ENCODE measurements around the gene CNTNAP5.
A peak's percentile ranks its signal among the peaks of the same experiment; 100 is the strongest.

The CNTNAP5 gene

GRCh38 chr2:124450481-124450880, 425.4 kb downstream of the CNTNAP5 start:
- in situ Hi-C loops (cut with HindIII; ENCODE audit: low pct_ligation_motif_present, low sequenced_read_pairs): no loop called here

DNA sequence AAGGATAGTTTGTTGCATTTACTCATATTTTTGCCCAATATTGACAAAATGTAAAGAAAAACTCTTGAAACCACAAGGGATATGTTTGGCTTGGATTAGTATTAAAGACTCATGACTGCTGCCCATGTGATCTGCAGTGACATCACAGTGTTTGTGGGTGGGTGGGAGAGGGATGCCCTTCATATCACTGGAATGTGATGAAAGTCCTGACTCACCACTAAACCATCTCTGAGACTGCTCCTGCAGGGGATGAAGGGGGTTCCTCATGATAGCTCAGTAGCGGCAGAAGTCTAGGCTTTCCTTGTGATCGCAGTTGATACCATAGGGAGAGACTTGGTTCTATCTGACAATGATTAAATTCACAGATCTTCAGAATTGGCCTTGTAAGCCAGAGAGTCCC, 451.2 kb downstream of the CNTNAP5 start:
- peak; percentile 55 for DNase-seq
- Histone ChIP-seq H3K36me3 (replicated peaks) (no peaks in the 10 kb centered on the region), H3K27ac (no peak overlapping the region)

More at GRCh38 chr2:124450481-124450880, 425.4 kb downstream of the CNTNAP5 start:
- TF ChIP-seq, protein P1, sequence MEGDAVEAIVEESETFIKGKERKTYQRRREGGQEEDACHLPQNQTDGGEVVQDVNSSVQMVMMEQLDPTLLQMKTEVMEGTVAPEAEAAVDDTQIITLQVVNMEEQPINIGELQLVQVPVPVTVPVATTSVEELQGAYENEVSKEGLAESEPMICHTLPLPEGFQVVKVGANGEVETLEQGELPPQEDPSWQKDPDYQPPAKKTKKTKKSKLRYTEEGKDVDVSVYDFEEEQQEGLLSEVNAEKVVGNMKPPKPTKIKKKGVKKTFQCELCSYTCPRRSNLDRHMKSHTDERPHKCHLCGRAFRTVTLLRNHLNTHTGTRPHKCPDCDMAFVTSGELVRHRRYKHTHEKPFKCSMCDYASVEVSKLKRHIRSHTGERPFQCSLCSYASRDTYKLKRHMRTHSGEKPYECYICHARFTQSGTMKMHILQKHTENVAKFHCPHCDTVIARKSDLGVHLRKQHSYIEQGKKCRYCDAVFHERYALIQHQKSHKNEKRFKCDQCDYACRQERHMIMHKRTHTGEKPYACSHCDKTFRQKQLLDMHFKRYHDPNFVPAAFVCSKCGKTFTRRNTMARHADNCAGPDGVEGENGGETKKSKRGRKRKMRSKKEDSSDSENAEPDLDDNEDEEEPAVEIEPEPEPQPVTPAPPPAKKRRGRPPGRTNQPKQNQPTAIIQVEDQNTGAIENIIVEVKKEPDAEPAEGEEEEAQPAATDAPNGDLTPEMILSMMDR (IDR thresholded peaks at IDR 0.05; ENCODE audit: low read depth, low read length, missing control alignments): no peak
- Histone ChIP-seq H3K27ac (no peak overlapping the region), H3K27me3 (replicated peaks) (no peaks in the 10 kb centered on the region), H3K36me3 (replicated peaks) (no peaks in the 10 kb centered on the region), H3K4me3 (ENCODE audit: low read depth, low read length) (no peak overlapping the region)
- DNase-seq: no peak

GRCh38 chr2:124478761-124479160, 453.7 kb downstream of the CNTNAP5 start:
- no peak for DNase-seq
- no peak overlapping the region for H3K4me3 ChIP-seq (ENCODE audit: low read depth, low read length)
- in situ Hi-C loops (cut with HindIII; ENCODE audit: low pct_ligation_motif_present, low sequenced_read_pairs): no loop called here
- TF ChIP-seq, protein P1 (IDR thresholded peaks at IDR 0.05; ENCODE audit: low read depth, low read length, missing control alignments): no peak
- no peaks in the 10 kb centered on the region for H3K36me3 ChIP-seq (replicated peaks)
- H3K27me3 ChIP-seq (replicated peaks): no peaks in the 10 kb centered on the region
- no peak overlapping the region for H3K27ac ChIP-seq

More for the DNA sequence above, 451.2 kb downstream of the CNTNAP5 start:
- H3K27me3 ChIP-seq (replicated peaks): no peaks in the 10 kb centered on the region
- in situ Hi-C loops (cut with HindIII; ENCODE audit: low pct_ligation_motif_present, low sequenced_read_pairs): no loop called here
- no peak overlapping the region for H3K4me3 ChIP-seq (ENCODE audit: low read depth, low read length)
- TF ChIP-seq, protein P1 (IDR thresholded peaks at IDR 0.05; ENCODE audit: low read depth, low read length, missing control alignments): no peak

DNA sequence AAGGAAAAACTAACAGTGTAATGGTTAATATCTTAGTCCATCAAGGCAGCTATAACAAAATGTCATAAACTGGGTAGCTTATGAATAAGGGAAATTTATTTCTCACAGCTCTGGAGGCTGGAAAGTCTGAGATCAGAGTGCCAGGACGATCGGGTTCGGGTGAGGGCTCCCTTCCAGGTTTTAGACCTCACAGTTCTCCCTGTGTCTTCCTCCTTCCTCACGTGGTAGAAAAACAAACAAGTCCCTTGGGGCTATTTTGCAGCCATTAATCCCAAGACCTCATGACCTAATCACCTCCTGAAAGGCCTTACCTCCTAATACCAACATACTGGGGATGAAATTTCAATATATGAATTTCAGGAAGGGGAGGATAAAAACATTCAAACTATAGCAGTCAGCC, 455.9 kb downstream of the CNTNAP5 start:
- Histone ChIP-seq H3K27ac (no peak overlapping the region), H3K36me3 (replicated peaks) (no peaks in the 10 kb centered on the region)
- in situ Hi-C loops (cut with HindIII; ENCODE audit: low pct_ligation_motif_present, low sequenced_read_pairs): no loop called here

DNA sequence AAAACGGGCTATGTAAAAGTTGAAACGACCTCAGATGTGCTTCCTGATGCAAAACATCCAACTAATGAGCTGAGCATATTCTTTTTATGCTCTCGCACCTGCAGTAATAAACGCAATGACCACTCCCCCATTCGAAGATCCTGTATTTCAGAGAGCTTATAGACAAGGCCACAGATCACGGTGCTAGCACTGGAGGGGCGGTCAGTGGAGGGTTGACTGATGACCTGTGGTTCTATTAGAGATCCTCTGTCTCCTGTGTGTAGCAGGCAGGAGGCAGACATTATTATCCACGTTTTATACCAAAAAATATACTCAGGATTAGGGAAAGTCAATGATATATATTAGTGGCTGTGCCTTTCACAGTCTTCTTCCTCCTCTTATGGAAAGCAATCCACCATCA, 457.0 kb downstream of the CNTNAP5 start:
- no peak for DNase-seq
- Histone ChIP-seq H3K27ac (no peak overlapping the region), H3K36me3 (replicated peaks) (no peaks in the 10 kb centered on the region), H3K4me3 (ENCODE audit: low read depth, low read length) (no peak overlapping the region), H3K27me3 (replicated peaks) (no peaks in the 10 kb centered on the region)
- in situ Hi-C loops (cut with HindIII; ENCODE audit: low pct_ligation_motif_present, low sequenced_read_pairs): no loop called here
- TF ChIP-seq, protein P1 (IDR thresholded peaks at IDR 0.05; ENCODE audit: low read depth, low read length, missing control alignments): no peak

More for the DNA sequence above, 455.9 kb downstream of the CNTNAP5 start:
- no peaks in the 10 kb centered on the region for H3K27me3 ChIP-seq (replicated peaks)
- TF ChIP-seq, protein P1 (IDR thresholded peaks at IDR 0.05; ENCODE audit: low read depth, low read length, missing control alignments): no peak
- H3K4me3 ChIP-seq (ENCODE audit: low read depth, low read length): no peak overlapping the region
- no peak for DNase-seq

DNA sequence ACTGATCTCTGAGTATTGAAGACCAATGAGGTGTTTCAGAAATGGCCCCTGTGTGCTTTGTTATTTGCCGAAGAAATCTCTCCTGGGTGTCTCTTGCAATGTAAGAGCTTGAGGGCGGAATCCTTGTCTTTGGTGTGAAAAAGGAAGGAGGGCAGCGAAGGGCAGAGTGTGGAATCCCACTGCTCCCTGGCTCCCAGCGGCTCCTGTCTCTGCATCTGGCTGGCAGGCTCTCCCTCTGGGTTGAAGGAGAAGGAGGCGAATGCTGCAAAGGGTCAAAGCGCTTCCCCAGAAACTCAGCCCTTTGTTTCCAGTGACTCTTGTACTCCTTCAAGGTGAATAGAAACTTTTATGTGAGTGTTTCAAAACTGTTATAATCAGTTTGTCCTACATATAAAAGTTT, 457.5 kb downstream of the CNTNAP5 start:
- no peak for DNase-seq
- H3K4me3 ChIP-seq (ENCODE audit: low read depth, low read length): no peak overlapping the region
- H3K27me3 ChIP-seq (replicated peaks): no peaks in the 10 kb centered on the region
- H3K36me3 ChIP-seq (replicated peaks): no peaks in the 10 kb centered on the region
- in situ Hi-C loops (cut with HindIII; ENCODE audit: low pct_ligation_motif_present, low sequenced_read_pairs): no loop called here
- no peak overlapping the region for H3K27ac ChIP-seq
- TF ChIP-seq, protein P1 (IDR thresholded peaks at IDR 0.05; ENCODE audit: low read depth, low read length, missing control alignments): no peak

Measured in brain microvascular endothelial cell (primary cell).